GM21737 (cell line): Measurements from ENCODE around the gene RETREG2.
"Not testable (repeated sequence)": the region's sequence is repeated elsewhere in the genome, so short reads cannot be mapped to it uniquely, and the experiment has no call there.

Experiments
- ATAC-seq: cut with Tn5 transposase; IDR thresholded peaks from one replicate; pipeline ENCODE4 v1.9.1; 2021; ENCODE audit warnings: mild to moderate bottlenecking, moderate library complexity; ENCODE audit not compliant: unreplicated experiment

The RETREG2 gene

GRCh38 chr2:219186754-219187456 lies 8.8 kb downstream of the RETREG2 start:
- no peak for ATAC-seq

- ATAC-seq, result no peak
Observed at GRCh38 chr2:219197388-219197787, 19.3 kb downstream of the RETREG2 start.

DNA sequence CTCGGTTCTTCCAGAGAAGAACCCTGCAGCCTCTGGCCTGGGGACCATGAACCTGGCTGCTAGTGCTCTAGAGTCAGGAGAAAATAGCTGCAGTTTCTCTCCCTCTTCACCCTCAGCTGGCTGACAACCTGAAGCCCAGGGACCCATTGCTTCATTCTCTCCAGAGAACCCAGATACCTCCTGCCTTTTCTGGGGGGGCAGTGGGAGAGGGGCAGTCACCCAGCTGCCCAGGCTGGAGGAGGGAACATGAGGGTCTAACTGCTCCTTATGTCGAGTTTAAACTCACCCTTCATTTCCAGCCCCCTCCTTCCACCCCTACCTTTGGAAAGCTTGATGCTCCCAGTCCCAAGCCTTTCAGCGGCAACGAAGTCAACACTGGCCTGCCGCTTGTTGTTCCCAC lies 20.9 kb downstream of the RETREG2 start:
- no peak for ATAC-seq

- ATAC-seq, result no peak
Observed at GRCh38 chr2:219199470-219200211, 21.6 kb downstream of the RETREG2 start.

GRCh38 chr2:219200502-219201326 lies 22.6 kb downstream of the RETREG2 start:
- not testable (repeated sequence) for ATAC-seq

- ATAC-seq, result not testable (repeated sequence)
Observed at GRCh38 chr2:219201331-219201730, 23.3 kb downstream of the RETREG2 start.

- ATAC-seq, result no peak
Observed at GRCh38 chr2:219204425-219205164, 26.5 kb downstream of the RETREG2 start.

- no peak for ATAC-seq
Observed at GRCh38 chr2:219205165-219205538, 27.1 kb downstream of the RETREG2 start.

GRCh38 chr2:219205981-219206327 lies 27.9 kb downstream of the RETREG2 start:
- no peak for ATAC-seq

DNA sequence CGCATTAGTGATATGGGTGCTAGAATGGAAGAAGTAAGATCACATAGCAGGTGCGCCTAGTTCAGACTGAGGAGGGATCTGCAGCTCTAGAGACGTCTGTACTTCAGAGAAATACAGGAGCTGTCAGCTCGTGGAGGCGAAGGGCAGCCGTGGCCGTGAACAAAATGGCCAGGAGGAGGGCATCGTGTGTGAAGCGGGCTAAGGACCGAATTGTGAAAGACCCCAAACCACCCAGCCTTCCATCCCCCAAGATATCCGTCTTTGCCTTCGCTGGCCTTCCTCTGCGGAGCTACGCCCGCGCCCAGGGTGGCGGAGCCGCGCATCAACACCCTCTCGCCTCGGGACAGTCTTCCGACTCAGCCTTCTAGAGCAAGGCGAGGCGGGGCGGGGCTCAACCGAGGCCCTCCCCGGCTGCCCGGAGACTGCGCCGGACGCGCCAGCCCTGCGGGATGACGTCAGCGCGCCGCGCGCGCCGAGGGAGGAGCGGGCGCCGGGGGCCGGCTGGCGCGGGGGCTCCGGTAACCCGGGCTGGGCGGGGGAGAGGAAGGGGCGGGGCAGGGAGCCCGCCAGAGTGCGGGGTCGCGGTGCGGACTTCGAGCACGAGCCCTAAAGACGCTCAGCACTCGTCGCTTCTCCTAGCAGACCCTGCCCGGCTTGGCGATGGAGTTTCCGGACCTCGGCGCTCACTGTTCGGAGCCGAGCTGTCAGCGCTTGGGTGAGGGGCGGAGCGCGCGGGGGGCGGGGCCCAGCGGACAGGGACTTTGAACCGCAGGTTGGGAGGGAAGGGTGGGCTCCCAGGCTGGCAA lies 28.5 kb downstream of the RETREG2 start, which contains the start of gene ZFAND2B:
Gene ZFAND2B, plus strand, starts transcription at position 455 of the 806 bp plus-strand sequence. Its CDS starts 206 bp downstream, at position 661.
- peak; percentile 97 for ATAC-seq

GRCh38 chr2:219207134-219207883 lies 29.2 kb downstream of the RETREG2 start:
- no peak for ATAC-seq

DNA sequence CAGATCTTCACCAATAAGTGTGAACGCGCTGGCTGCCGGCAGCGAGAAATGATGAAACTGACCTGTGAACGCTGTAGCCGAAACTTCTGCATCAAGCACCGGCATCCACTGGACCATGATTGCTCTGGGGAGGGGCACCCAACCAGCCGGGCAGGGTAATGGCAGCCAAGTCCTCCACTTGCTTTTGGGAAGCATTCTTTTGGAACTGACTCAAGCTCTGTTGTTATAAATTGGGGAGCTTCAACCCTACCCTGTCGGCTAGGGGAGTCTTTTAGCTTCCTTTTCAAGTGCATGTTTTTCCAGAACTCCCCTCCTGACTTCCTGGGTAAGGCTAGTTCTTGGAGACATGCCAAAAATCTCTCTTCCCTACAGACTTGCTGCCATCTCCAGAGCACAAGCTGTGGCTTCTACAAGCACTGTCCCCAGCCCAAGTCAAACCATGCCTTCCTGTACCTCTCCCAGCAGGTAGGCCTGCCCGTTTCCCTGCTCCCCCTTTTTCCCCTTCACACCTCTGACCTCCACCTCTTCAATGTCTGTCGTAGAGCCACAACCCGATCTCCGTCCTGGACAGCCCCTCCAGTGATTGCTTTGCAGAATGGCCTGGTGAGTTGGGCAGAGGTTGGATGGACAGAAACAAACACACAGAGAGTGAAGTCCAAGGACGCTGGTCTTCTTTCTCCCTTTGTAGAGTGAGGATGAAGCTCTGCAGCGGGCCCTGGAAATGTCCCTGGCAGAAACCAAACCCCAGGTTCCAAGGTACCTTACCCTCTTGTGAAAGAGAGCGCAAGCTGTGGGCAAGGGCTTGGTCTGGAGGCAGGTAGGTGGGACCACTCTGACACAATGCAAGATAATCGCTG lies 30.0 kb downstream of the RETREG2 start:
- ATAC-seq, result no peak

- no peak for ATAC-seq
Observed at GRCh38 chr2:219209236-219210195, 31.4 kb downstream of the RETREG2 start.

DNA sequence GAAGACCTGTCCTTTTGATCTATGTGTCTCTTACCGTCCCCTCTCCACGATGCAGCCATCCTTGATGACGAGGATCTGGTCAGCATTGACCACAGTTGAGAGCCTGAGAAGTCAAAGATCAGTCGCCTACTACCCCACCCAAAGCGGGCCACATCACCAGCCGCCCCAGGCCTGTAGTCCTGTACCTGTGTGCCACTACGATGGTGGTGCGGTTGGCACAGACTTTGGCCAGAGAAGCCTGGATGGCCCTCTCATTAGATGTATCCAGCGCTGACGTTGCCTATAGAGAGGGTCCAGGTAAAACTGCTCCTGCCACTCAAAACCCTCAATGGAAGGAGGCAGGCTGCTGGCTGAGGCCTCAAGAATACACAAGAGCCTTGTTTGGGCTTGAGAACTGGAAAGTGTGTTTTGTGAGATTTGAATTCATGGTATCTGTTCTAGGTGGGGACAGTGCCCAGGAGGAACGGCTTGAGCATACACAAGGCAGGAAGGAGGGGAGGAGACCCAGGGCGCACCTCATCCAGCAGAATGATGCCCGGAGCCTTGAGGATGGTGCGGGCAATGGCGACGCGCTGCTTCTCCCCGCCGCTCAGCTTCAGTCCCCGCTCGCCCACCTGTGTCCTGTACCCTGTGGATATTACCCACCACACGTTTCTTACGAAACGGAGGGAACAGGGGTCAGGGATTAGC lies 32.3 kb downstream of the RETREG2 start:
- no peak for ATAC-seq

DNA sequence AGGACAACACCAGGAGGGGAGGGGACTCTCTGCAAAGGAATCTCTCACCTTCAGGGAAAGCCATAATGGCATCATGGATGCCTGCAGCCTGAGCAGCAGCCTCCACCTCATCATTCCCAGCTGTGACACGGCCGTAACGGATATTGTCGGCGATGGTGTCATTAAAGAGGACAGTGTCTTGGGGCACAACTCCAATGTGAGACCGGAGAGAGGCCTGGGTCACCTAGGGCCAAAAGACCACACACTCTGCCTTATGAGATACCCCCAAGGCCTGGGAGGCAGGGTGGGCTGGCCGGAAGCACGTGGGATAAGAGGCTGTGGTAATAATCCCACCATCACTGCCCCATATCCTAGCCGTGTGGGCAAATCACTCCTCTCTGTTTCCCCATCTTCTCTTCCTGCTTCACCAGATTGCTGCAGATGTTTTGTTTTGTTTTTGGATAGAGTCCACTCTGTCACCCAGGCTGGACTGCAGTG lies 32.8 kb downstream of the RETREG2 start:
- no peak for ATAC-seq

GRCh38 chr2:219213026-219213415 lies 34.9 kb downstream of the RETREG2 start:
- no peak for ATAC-seq
